Middle frontal gyrus (tissue), 1 donor: ENCODE data around the gene SPACA4.
A peak's percentile ranks its signal among the peaks of the same experiment; 100 is the strongest.
"Not testable (repeated sequence)": the region's sequence is repeated elsewhere in the genome, so short reads cannot be mapped to it uniquely, and the experiment has no call there.

ENCODE experiments used
- DNase-seq: peaks from one replicate; pipeline ENCODE4 v3.0.0-alpha.2; 2015; ENCODE audit warnings: low spot score; ENCODE audit errors: extremely low spot score

SPACA4 gene

DNA sequence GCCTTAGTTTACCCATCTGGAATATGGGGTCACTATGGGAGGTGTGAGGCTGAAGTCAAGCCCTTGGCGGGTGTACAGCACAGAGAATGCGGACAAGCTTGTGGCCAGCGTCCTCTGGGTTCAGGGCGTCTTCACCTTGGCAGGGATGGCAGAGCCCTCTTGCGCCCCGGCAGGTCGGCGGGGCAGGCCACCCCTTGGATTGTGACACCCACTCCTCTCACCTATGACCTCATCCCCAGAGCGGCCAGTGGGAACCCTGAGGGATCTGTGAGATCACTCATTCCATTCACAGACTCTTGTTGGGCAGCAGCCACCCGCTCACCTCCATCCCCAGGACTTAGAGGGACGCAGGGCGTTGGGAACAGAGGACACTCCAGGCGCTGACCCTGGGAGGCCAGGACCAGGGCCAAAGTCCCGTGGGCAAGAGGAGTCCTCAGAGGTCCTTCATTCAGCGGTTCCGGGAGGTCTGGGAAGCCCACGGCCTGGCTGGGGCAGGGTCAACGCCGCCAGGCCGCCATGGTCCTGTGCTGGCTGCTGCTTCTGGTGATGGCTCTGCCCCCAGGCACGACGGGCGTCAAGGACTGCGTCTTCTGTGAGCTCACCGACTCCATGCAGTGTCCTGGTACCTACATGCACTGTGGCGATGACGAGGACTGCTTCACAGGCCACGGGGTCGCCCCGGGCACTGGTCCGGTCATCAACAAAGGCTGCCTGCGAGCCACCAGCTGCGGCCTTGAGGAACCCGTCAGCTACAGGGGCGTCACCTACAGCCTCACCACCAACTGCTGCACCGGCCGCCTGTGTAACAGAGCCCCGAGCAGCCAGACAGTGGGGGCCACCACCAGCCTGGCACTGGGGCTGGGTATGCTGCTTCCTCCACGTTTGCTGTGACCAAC, at the start of gene SPACA4:
Gene SPACA4, plus strand, starts transcription at position 280 of the 896 bp plus-strand sequence. Its CDS starts 237 bp downstream, at position 517.
- no peak for DNase-seq

DNA sequence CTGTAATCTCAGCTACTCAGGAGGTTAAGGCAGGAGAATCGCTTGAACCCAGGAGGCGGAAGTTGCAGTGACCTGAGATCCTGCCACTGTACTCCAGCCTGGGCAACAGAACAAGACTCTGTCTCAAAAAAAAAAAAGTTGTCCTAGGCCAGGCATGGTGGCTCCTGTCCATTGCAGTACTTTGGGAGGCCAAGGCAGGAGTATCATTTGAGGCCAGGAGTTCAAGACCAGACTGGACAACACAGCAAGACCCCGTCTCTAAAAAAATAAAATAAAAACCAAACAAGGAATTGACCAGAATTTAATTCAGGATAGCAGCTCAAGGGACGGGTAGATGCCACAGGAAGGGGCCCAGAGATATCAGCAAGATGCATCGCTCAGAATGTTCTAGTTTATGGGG, 49.7 kb upstream of the SPACA4 start:
- no peak for DNase-seq

DNA sequence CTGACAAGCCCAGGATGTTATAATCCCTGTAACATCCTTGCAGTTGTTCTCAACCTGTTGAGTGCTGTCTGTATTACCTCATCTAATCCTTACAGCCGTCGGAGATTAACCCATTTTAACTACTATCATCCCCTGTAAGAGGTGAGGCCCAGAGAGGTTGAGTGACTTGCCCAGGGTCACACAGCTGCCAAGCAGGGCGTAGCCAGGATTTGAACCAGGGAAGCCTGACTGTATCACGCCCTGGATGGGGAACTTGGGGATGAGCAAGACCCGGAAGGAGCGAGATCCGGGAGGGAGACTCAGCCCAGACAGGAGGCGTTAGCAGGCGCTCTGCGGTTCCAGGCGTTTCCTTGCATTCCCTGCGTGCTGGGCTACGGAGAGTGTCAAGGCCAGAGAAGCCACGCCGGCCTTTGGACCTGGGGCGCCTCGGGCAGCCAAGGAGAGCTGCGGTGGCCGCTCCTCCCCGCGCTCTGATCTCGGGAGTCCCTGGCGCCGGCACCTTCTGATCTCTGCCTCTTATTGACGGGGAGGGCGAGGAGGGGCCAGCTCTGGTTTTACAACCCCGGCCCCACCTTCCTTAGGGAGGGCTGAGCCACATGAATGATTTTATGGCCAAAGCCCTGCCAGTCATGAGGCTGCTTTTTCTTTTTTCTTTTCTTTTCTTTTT, 48.4 kb upstream of the SPACA4 start:
- no peak for DNase-seq

DNA sequence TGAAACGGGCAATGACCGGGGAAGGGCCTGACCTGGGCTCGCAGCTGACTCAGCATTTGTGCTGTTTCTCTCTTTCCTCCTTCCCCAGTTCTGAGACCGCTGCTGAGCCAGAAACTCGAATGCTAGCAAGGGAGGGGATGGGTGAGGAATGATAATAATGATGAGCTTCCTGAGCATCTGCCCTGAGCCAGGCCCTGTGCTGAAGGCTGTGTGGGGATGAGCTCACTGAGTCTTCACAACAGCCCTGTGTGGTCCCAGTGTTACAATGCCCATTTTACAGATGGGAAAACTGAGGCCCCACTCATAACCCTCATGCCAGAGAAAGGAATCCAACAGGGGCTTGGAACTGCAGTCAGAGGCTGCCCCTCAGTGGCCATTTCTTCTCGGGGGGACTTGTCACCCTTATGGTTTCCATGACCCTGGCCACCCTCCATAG, 46.4 kb upstream of the SPACA4 start:
- DNase-seq, result no peak

GRCh38 chr19:48561412-48561811, 45.1 kb upstream of the SPACA4 start:
- no peak for DNase-seq

DNA sequence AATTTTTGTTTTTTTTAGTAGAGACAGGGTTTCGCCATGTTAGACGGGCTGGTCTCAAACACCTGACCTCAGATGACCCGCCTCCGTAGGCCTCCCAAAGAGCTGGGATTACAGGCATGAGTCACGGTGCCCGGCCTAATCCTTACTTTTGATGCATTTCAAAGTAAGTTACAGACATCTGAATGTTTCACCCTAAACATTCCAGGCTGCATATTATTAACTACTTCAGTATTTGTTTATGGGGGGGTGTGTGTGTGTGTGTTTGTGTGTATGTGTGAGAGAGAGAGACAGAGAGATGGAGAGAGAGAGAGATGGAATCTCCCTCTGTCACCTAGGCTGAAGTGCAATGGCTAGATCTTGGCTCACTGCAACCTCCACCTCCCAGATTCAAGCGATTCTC, 41.5 kb upstream of the SPACA4 start:
- no peak for DNase-seq

GRCh38 chr19:48568345-48568886, 38.1 kb upstream of the SPACA4 start:
- no peak for DNase-seq

DNA sequence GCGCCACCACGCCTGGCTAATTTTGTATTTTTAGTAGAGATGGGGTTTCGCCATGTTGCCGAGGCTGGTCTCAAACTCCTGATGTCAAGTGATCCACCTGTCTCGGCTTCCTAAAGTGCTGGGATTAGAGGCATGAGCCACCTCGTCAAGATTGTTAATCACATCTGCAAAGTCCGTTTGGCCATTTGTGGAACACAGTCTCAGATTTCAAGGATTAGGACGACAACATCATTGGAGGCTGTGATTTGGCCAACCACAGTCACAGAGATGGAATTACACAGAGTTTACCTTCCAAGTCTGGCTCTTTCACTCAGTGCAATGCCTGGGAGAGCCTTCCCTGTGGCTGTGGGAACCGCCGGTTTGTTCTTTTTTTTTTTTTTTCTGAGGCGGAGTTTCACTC, 36.7 kb upstream of the SPACA4 start:
- no peak for DNase-seq

DNA sequence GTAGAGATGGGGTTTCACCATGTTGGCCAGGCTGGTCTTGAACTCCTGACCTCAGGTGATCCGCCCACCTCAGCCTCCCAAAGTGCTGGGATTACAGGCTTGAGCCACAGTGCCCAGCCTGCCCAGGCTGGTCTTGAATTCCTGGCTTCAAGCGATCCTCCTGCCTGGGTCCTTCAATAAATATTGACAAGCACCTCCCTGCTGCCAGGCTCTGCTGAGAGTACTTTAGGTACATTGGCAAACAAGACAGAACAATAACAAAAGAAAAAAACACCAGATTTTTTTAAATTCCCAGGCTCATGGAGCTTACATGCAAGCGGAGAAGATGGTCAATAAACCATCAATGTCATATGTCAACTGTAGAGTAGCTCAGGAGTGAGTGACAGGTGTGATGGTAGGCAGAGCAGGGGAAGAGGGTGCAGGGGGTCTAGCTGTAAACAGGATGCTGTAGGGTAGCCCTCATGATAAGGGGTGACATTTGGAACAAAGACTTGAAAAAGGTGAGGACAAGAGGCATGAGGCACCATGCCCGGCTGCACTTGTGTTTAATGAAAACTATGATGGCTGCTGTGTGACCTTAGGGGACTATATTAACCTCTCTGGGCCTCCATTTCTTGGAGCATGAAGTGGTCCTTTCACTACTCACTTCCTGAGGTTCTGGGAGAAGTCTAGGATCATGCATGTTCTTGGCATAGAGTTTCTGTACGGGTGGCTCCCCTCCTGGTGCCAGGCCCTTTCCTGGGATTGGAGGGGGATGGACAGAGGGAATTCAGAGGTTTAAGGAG, 35.0 kb upstream of the SPACA4 start:
- DNase-seq, result no peak

DNA sequence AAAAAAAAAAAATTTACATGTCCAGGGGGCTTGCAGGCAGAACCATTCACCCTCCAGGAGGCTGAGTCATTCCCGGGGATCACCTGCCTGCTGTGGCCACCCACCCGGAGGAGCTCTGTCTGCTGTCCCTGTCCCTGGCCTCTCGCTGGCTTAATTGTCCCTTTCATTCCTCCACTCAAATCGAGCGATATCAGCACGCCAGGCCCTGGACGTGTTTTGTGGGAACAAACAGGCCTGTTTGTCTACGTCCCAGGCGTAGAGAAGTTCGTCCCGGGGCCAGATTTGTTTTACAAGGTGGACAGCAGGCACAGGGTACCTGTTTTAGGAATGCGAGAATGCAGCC, 33.4 kb upstream of the SPACA4 start:
- DNase-seq, result no peak

- no peak for DNase-seq
Observed at GRCh38 chr19:48575931-48576622, 30.5 kb upstream of the SPACA4 start.

DNA sequence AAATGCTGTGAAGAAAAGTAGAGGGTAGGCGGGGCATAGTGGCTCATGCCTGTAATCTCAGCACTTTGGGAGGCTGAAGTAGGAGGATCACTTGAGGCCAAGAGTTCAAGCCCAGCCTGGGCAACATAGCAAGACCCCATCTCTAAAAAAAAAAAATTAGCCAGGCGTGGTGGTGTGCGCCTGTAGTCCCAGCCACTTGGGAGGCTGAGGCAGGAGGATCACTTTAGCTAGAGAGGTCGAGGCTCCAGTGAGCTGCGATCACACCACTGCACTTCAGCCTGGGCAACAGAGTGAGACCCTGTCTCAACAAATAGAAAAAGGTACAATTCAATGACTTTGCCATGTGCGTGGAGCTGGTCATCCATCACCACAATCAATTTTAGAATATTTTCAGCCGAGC, 28.6 kb upstream of the SPACA4 start:
- DNase-seq, result not testable (repeated sequence)

DNA sequence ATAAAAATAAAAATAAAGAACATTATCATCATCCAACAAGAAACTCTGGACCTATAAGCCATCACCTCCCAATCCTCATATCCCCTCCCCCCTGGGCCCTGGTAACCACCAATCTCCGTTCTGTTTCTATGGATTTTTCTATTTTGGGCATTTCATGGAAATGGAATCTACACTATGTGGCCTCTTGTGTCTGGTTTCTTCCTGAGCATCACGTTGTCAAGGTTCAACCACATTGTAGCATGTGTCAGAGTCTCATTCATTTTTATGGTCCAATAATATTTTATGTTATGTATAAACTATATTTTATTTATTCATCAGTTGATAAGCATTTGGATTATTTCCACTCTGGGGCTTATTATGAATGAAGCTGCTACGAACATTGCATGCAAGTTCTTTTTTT, 27.7 kb upstream of the SPACA4 start:
- no peak for DNase-seq

DNA sequence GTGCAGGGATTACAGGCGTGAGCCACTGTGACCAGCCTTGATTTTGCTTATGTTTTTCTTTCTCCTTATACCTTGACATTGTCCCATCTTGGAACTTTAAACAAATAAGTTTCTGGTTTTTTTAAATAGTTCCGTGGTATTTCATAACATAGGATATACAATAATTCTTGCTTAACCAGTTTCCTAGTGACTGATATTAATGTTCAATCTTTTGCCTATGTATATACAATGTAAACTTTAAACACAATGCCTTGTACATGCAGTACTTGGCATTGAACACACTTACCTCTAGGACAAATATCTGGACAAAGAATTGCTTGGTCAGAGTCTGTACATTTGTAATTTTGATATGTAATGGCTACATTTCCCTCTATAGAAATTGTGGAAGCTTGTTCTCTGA, 24.4 kb upstream of the SPACA4 start:
- DNase-seq, result no peak

DNA sequence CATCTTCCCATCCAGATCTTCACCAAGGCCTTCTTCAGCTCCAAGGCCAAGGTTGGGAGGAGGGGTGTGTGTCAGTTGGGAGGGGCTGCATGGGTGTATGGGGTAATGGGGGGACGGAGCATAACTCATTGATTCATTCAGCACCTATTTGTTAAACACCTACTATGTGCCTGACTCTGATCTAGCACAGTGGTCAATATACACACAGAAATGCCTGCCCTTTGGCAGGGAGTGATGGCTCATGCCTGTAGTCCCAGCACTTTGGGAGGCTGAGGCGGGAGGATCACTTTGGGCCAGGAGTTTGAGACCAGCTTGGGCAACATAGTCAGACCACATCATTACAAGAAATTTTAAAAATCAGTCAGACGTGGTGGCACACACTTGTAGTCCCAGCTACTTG, 19.2 kb upstream of the SPACA4 start:
- no peak for DNase-seq

DNA sequence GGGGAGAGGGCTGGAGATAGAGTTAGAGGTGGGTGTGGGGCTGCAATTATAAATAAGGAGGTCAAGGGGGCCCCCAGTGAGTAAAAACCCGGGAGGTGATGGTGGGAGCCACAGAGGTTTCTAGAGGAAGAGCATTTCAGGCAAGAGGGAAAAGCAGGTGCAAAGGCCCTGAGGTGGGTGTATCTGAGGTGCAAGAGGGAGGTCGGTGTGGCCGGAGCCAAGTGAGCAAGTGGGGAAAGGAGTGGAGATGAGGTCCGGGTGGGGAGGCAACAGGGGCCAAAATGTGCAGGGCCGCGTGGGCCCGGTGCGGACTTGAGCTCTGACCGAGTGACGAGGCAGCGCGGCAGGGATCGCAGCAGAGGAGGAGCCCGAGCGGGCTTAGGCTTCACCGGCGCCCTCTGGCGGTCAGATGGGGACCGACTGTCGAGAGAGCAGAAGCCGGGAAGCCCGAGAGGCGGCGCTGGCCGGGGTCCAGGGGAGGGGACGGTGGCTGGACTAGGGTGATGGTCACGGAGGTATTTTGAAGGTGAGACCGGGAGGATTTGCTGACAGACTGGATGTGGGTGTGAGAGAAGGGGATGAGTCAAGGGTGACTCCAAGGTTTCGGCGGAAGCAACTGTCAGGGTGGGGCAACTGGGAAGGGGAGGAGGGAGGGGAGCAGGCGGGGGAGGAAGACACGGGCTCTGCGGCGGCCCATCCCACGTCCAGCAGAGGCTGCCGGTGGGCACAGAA, 17.7 kb upstream of the SPACA4 start:
- peak; percentile 58 for DNase-seq

DNA sequence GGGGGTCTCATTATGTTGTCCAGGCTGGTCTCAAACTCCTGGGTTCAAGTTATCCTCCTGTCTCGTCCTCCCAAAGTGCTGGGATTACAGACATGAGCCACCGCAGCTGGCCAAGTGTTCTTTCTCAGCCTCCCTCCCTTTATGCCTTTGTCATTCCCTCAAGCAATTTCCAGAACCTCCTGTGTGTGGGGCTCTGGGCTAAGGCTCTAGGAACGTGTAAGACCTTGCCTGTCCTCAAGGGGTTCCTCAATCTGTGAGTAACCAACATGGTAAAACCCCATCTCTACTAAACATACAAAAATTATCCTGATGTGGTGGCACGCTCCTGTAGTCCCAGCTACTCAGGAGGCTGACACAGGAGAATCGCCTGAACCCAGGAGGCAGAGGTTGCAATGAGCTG, 15.5 kb upstream of the SPACA4 start:
- DNase-seq, result no peak

GRCh38 chr19:48595171-48595570, 11.4 kb upstream of the SPACA4 start:
- no peak for DNase-seq

DNA sequence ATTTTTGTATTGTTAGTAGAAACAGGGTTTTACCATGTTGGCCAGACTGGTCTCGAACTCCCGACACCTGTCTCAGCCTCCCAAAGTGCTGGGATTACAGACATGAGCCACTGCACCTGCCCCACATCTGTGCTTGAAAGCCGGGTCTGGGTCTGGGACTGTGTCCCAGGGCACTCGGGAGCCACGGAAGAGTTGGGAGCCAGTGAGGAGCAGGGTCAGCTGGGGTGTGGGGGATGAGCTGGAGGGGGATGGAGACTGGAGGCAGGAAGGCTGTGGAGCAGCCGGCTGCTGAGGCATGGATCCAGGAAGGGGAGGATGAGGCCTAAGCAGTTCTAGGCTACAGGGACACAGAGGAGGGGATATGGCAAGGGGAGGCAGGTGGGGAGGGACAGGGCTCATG, 10.7 kb upstream of the SPACA4 start:
- DNase-seq, result no peak

- DNase-seq, result no peak
Observed at GRCh38 chr19:48596237-48596636, 10.3 kb upstream of the SPACA4 start.
